ENCODE results near the gene BARX2.
"Not testable (repeated sequence)": the region's sequence is repeated elsewhere in the genome, so short reads cannot be mapped to it uniquely, and the experiment has no call there.

BARX2 gene, protein sequence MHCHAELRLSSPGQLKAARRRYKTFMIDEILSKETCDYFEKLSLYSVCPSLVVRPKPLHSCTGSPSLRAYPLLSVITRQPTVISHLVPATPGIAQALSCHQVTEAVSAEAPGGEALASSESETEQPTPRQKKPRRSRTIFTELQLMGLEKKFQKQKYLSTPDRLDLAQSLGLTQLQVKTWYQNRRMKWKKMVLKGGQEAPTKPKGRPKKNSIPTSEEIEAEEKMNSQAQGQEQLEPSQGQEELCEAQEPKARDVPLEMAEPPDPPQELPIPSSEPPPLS

DNA sequence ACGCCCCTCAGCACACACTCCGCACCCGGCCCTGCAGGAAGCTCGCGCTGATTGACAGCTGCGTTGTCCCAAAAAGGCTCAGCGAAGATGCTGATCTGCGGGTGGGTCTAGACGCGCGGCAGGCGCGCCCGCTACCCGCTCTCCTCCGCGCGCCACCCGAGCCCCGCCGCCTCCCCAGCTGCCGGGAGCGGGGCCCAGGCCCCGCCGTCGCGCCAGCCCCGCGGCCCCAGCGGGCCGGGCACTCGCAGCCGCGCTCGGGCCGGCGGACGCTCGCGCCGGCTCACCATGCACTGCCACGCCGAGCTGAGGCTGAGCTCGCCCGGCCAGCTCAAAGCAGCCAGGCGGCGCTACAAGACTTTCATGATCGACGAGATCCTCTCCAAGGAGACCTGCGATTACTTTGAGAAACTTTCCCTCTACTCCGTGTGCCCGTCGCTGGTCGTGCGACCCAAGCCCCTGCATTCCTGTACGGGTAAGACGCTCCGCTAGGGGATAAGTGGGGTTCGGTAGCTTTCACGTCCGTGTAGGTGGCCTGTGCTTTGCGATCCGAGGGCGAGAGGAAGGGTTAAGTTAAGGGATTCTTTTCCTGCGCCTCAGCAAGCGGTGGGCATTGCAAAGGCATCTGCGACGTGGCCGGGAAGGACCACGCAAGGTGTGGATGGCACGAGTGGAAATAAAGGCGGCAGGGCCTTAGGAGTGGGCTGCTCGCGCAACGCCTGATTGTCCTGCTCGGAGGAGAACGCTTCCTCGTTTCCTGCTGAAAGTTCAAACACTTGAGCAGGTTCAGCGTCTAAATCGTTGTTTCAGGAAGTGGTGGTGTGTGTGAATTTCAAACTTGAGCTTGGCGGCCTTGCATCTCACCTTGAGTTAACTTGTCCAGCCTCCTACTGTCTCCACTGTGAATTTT is at the start of gene BARX2:
Gene BARX2, plus strand, starts transcription at position 98 of the 907 bp plus-strand sequence. Its CDS starts 188 bp downstream, at position 286.
- no peak within 1 kb of the TSS for H3K4me3 Mint-ChIP-seq
- H3K36me3 Mint-ChIP-seq (ENCODE audit: low read depth) = no peaks in the 10 kb centered on the region
- H3K9me3 Mint-ChIP-seq = no peaks in the 10 kb centered on the region
- intact Hi-C loops (cut with micrococcal nuclease) = no loop called here
- no peak within 1 kb of the TSS for H3K27ac Mint-ChIP-seq
- peaks cover 25% of the 10 kb centered on the region for H3K4me1 Mint-ChIP-seq (ENCODE audit: low read depth)
- H3K27me3 Mint-ChIP-seq = peaks cover 77% of the 10 kb centered on the region

GRCh38 chr11:129326921-129327320 is 48.7 kb upstream of the BARX2 start:
- Mint-ChIP-seq H3K36me3 (ENCODE audit: low read depth) (no peaks in the 10 kb centered on the region), H3K27me3 (peaks cover 2% of the 10 kb centered on the region), H3K4me1 (ENCODE audit: low read depth) (peaks cover 34% of the 10 kb centered on the region), H3K4me3 (no peak overlapping the region), H3K9me3 (no peaks in the 10 kb centered on the region), H3K27ac (no peak overlapping the region)
- intact Hi-C loops (cut with micrococcal nuclease) = no loop called here

- H3K4me1 Mint-ChIP-seq (ENCODE audit: low read depth) = peaks cover 35% of the 10 kb centered on the region
- H3K9me3 Mint-ChIP-seq; H3K4me3 Mint-ChIP-seq; H3K27ac Mint-ChIP-seq; H3K27me3 Mint-ChIP-seq; intact Hi-C loops (cut with micrococcal nuclease); H3K36me3 Mint-ChIP-seq (ENCODE audit: low read depth): not testable (repeated sequence)
Observed at GRCh38 chr11:129327708-129328107, 47.9 kb upstream of the BARX2 start.

DNA sequence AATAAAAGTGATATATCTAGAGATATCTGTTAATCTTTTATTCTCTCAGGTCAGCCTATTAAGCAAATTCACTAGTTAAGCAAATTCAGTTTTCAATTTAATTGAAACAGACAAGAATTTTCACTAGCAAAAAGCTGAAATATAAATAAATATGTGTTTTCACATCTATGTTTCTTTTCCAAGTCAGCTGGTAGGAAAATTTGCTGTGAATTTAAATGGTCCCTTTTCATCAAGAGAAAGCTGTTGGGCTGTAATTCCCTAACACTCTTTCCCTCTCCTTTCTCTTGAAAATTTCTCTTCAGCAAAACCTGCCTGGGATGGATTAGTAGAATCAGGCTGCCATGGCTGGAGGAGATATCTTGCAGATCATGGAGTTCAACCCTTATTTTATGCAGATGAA is 46.9 kb upstream of the BARX2 start:
- Mint-ChIP-seq H3K4me3 (no peak overlapping the region), H3K9me3 (no peaks in the 10 kb centered on the region), H3K36me3 (ENCODE audit: low read depth) (no peaks in the 10 kb centered on the region), H3K27ac (no peak overlapping the region), H3K27me3 (no peaks in the 10 kb centered on the region), H3K4me1 (ENCODE audit: low read depth) (peaks cover 25% of the 10 kb centered on the region)
- intact Hi-C loops (cut with micrococcal nuclease) = no loop called here

DNA sequence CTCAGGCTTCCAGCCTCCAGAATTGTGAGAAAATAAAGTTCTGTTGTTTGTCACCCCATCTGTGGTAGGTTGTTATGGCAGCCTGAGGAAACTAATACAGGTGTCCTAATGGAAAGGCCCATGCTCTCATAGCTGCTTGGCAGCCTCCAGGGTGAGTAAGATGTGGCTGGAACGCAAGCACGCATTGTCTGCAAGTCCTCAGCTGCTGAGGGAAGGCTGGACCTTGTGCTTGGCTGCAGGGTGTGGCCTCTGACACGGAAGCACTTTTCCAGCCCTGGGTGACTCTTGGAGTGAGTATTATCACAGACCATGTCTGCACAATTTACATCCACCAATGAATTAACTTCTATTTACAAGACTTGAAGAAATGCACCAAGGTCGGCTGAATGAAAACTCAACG is 44.4 kb upstream of the BARX2 start:
- intact Hi-C loops (cut with micrococcal nuclease) = loop anchor here (1.0 kb wide), 1 partner anchor 101 kb away; no protein-coding TSS in a partner anchor
- H3K4me1 Mint-ChIP-seq (ENCODE audit: low read depth) = peaks cover 6% of the 10 kb centered on the region
- H3K9me3 Mint-ChIP-seq = no peaks in the 10 kb centered on the region
- H3K4me3 Mint-ChIP-seq = no peak overlapping the region
- H3K36me3 Mint-ChIP-seq (ENCODE audit: low read depth) = no peaks in the 10 kb centered on the region
- H3K27ac Mint-ChIP-seq = no peak overlapping the region
- no peaks in the 10 kb centered on the region for H3K27me3 Mint-ChIP-seq

- intact Hi-C loops (cut with micrococcal nuclease) = loop anchor here (1.0 kb wide), 2 partner anchors 102 to 215 kb away; no protein-coding TSS in a partner anchor
- H3K9me3 Mint-ChIP-seq = no peaks in the 10 kb centered on the region
Observed at GRCh38 chr11:129331871-129332274, 43.8 kb upstream of the BARX2 start.

DNA sequence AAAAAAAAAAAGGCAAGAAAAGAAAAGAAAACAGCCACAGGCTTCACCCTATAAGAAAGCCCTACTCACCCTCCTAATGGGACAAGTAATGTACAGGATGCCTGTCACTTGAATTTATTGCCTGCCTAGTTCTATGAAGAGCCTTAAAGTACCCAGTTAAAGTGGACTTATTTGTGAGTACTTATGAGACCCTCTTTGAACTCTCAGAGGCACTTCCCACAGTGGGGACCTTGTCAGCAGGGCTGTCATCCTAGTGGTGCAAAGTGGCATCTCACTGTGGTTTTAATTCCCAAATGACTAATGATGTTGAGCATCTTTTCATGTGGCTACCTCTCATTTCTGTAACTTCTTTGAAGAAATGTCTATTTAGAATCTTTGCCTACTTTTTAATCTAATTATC is 41.8 kb upstream of the BARX2 start:
- Mint-ChIP-seq H3K4me1 (ENCODE audit: low read depth) (peaks cover 6% of the 10 kb centered on the region), H3K36me3 (ENCODE audit: low read depth) (no peaks in the 10 kb centered on the region), H3K27me3 (no peaks in the 10 kb centered on the region), H3K27ac (no peak overlapping the region), H3K9me3 (no peaks in the 10 kb centered on the region), H3K4me3 (no peak overlapping the region)
- intact Hi-C loops (cut with micrococcal nuclease) = no loop called here

More at GRCh38 chr11:129331871-129332274, 43.8 kb upstream of the BARX2 start:
- H3K36me3 Mint-ChIP-seq (ENCODE audit: low read depth) = no peaks in the 10 kb centered on the region
- H3K27ac Mint-ChIP-seq = no peak overlapping the region
- H3K27me3 Mint-ChIP-seq = no peaks in the 10 kb centered on the region
- H3K4me1 Mint-ChIP-seq (ENCODE audit: low read depth) = peaks cover 6% of the 10 kb centered on the region
- H3K4me3 Mint-ChIP-seq = peak overlapping the region; percentile 55

DNA sequence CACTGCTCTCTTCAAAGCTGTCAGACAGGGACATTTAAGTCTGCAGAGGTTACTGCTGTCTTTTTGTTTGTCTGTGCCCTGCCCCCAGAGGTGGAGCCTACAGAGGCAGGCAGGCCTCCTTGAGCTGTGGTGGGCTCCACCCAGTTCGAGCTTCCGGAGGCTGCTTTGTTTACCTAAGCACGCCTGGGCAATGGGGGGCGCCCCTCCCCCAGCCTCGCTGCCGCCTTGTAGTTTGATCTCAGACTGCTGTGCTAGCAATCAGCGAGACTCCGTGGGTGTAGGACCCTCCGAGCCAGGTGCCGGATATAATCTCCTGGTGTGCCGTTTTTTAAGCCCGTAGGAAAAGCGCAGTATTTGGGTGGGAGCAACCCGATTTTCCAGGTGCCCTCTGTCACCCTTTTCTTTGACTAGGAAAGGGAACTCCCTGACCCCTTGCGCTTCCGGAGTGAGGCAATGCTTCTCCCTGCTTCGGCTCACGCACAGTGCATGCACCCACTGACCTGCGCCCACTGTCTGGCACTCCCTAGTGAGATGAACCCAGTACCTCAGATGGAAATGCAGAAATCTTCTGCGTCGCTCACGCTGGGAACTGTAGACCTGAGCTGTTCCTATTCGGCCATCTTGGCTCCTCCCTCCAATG is 31.2 kb upstream of the BARX2 start:
- H3K36me3 Mint-ChIP-seq (ENCODE audit: low read depth); intact Hi-C loops (cut with micrococcal nuclease); H3K27ac Mint-ChIP-seq; H3K27me3 Mint-ChIP-seq; H3K4me1 Mint-ChIP-seq (ENCODE audit: low read depth); H3K4me3 Mint-ChIP-seq; H3K9me3 Mint-ChIP-seq: not testable (repeated sequence)

GRCh38 chr11:129346916-129347315 is 28.7 kb upstream of the BARX2 start:
- Mint-ChIP-seq H3K4me1 (ENCODE audit: low read depth) (no peaks in the 10 kb centered on the region), H3K4me3 (no peak overlapping the region), H3K9me3 (no peaks in the 10 kb centered on the region), H3K36me3 (ENCODE audit: low read depth) (no peaks in the 10 kb centered on the region), H3K27me3 (peaks cover 2% of the 10 kb centered on the region), H3K27ac (no peak overlapping the region)
- intact Hi-C loops (cut with micrococcal nuclease) = no loop called here

DNA sequence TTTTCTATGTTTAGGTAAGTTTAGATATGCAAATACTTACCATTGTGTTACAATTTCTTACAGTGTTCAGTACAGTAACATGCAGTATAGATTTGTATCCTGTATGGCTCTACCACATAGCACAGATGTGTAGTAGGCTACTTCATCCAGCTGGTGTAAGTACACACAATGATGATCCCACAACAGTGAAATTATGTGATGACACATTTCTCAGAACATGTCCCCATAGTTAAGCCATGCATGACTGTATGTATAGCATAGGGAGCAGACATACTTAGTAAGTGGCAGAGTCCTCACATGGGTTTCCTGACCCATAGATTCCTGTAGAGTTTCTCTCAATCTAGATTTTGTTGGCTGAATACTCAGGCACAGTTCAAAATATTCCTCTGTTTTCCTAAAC is 26.8 kb upstream of the BARX2 start:
- Mint-ChIP-seq H3K27me3 (peaks cover 10% of the 10 kb centered on the region), H3K4me1 (ENCODE audit: low read depth) (no peaks in the 10 kb centered on the region), H3K36me3 (ENCODE audit: low read depth) (no peaks in the 10 kb centered on the region), H3K4me3 (no peak overlapping the region), H3K27ac (no peak overlapping the region), H3K9me3 (no peaks in the 10 kb centered on the region)
- intact Hi-C loops (cut with micrococcal nuclease) = no loop called here

DNA sequence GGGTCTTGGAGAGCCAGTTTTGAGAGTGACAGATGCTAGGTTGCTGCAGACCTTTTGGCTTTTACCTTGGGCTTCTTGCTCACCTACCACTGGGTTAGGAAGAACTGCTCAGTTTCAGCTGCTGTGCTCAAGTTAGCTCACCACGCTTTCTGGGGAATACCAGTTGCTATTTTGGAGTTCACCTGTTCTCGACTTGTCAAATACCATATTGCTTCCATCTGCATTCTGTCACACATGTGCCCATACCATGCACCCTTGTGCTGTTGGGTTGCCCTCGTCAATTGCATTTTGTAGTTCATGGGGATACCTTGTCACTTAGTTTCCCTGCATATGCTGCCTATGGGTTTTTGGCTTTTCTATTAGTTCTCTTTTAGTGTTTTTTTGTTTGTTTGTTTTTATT is 23.0 kb upstream of the BARX2 start:
- Mint-ChIP-seq H3K27ac (no peak overlapping the region), H3K4me3 (no peak overlapping the region), H3K27me3 (peaks cover 16% of the 10 kb centered on the region), H3K36me3 (ENCODE audit: low read depth) (no peaks in the 10 kb centered on the region), H3K9me3 (no peaks in the 10 kb centered on the region), H3K4me1 (ENCODE audit: low read depth) (no peaks in the 10 kb centered on the region)
- intact Hi-C loops (cut with micrococcal nuclease) = no loop called here

DNA sequence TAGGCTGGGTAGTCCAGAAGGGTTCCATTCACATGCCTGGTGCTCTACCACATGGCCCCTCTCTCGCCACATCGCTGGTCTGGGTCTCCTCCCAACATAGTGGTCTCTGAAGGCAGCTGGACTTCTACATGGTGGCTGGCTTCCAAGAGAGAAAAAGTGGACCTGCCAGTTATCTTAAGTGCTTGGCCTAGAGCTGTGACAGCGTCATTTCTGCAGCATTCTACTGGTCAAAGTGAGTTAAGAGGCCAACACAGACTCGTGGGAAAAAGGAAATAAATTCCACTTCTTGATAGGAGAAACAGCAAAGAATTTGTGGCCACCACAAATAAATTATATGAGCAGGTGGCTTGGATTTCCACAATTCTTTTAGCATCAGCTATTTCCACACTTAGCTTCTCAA is 21.0 kb upstream of the BARX2 start:
- peaks cover 20% of the 10 kb centered on the region for H3K27me3 Mint-ChIP-seq

DNA sequence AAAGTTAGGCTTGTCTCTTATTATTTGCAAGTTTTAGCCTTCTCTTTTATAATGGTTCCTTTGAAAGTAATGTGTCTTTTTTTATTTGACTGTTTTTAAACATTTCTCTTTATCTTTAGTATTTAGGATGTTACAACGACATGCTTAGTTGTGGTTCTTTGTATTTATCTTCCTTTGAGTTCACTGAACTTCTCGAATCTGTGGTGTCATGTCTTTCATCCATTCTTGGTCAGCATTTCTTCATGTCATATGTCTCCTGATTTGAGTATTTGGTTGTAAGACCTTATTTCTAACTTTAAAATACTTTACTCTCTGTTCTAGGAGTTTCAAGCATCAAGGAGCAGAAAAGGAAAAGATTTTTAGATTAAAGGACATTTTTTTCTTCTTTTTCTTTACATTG is 15.9 kb upstream of the BARX2 start:
- Mint-ChIP-seq H3K27me3 (peaks cover 17% of the 10 kb centered on the region), H3K27ac (no peak overlapping the region), H3K9me3 (peaks cover 9% of the 10 kb centered on the region), H3K36me3 (ENCODE audit: low read depth) (no peaks in the 10 kb centered on the region), H3K4me1 (ENCODE audit: low read depth) (no peaks in the 10 kb centered on the region), H3K4me3 (no peak overlapping the region)
- intact Hi-C loops (cut with micrococcal nuclease) = no loop called here

More for the DNA sequence above, 21.0 kb upstream of the BARX2 start:
- intact Hi-C loops (cut with micrococcal nuclease) = no loop called here
- Mint-ChIP-seq H3K4me3 (no peak overlapping the region), H3K9me3 (peaks cover 4% of the 10 kb centered on the region), H3K4me1 (ENCODE audit: low read depth) (no peaks in the 10 kb centered on the region), H3K36me3 (ENCODE audit: low read depth) (no peaks in the 10 kb centered on the region), H3K27ac (no peak overlapping the region)

GRCh38 chr11:129364143-129364654 is 11.4 kb upstream of the BARX2 start:
- H3K4me3 Mint-ChIP-seq = no peak overlapping the region
- H3K4me1 Mint-ChIP-seq (ENCODE audit: low read depth) = no peaks in the 10 kb centered on the region
- H3K27ac Mint-ChIP-seq = no peak overlapping the region
- intact Hi-C loops (cut with micrococcal nuclease) = loop anchor here (2.0 kb wide), 1 partner anchor 387 kb away; no protein-coding TSS in a partner anchor
- H3K36me3 Mint-ChIP-seq (ENCODE audit: low read depth) = no peaks in the 10 kb centered on the region
- peaks cover 43% of the 10 kb centered on the region for H3K27me3 Mint-ChIP-seq
- H3K9me3 Mint-ChIP-seq = peaks cover 9% of the 10 kb centered on the region

Measured in dendritic cell treated with granulocyte-macrophage colony-stimulating factor and Interleukin-4, amounts not matched to agents 40 ng/mL and 50 ng/mL, for 4 days (primary cell).